ENCODE results near the gene MGA.

Gene MGA

GRCh38 chr15:41773332-41773728 is 113.1 kb downstream of the MGA start:
- no peak for DNase-seq (ENCODE audit: low read depth)
- H3K4me3 ChIP-seq (ENCODE audit: low read depth, low read length) = peak overlapping the region; percentile 77
- no peak for TF ChIP-seq CTCF (IDR thresholded peaks at IDR 0.05; ENCODE audit: low read depth, low read length, missing control alignments)

GRCh38 chr15:41773729-41774061 is 113.5 kb downstream of the MGA start:
- DNase-seq (ENCODE audit: low read depth) = no peak
- H3K4me3 ChIP-seq (ENCODE audit: low read depth, low read length) = peak overlapping the region; percentile 77
- TF ChIP-seq CTCF (IDR thresholded peaks at IDR 0.05; ENCODE audit: low read depth, low read length, missing control alignments) = no peak

- peak within 1 kb of the TSS; percentile 77 for H3K4me3 ChIP-seq (ENCODE audit: low read depth, low read length)
- peak; percentile 73 for TF ChIP-seq CTCF (IDR thresholded peaks at IDR 0.05; ENCODE audit: low read depth, low read length, missing control alignments)
- peak; percentile 94 for DNase-seq (ENCODE audit: low read depth)
These were observed 114.1 kb downstream of the MGA start, which contains the start of gene MAPKBP1 for GRCh38 chr15:41774062-41774881. Gene MAPKBP1, plus strand, starts transcription at chr15:41774484. Its CDS starts 792 bp downstream, at chr15:41775276.

GRCh38 chr15:41774882-41775417 is 114.7 kb downstream of the MGA start:
- DNase-seq (ENCODE audit: low read depth) = no peak
- no peak for TF ChIP-seq CTCF (IDR thresholded peaks at IDR 0.05; ENCODE audit: low read depth, low read length, missing control alignments)
- peak overlapping the region; percentile 77 for H3K4me3 ChIP-seq (ENCODE audit: low read depth, low read length)

- H3K4me3 ChIP-seq (ENCODE audit: low read depth, low read length) = peak overlapping the region; percentile 77
- no peak for TF ChIP-seq CTCF (IDR thresholded peaks at IDR 0.05; ENCODE audit: low read depth, low read length, missing control alignments)
- DNase-seq (ENCODE audit: low read depth) = no peak
These were observed 115.4 kb downstream of the MGA start for GRCh38 chr15:41775651-41776050.

GRCh38 chr15:41777421-41777973 is 117.3 kb downstream of the MGA start:
- TF ChIP-seq CTCF (IDR thresholded peaks at IDR 0.05; ENCODE audit: low read depth, low read length, missing control alignments) = no peak
- no peak overlapping the region for H3K4me3 ChIP-seq (ENCODE audit: low read depth, low read length)
- no peak for DNase-seq (ENCODE audit: low read depth)

Data from GM12864 (cell line).